HG02938 (cell line): ENCODE results near the gene RNF213.
"Not testable (repeated sequence)": the region's sequence is repeated elsewhere in the genome, so short reads cannot be mapped to it uniquely, and the experiment has no call there.

Experiments
- ATAC-seq: cut with Tn5 transposase; IDR thresholded peaks from one replicate; pipeline ENCODE4 v1.9.1; 2021; ENCODE audit warnings: mild to moderate bottlenecking, moderate library complexity; ENCODE audit not compliant: unreplicated experiment

RNF213 gene

GRCh38 chr17:80223838-80224497 lies 36.7 kb upstream of the RNF213 start:
- no peak for ATAC-seq

GRCh38 chr17:80224683-80225082 lies 36.0 kb upstream of the RNF213 start:
- ATAC-seq, result no peak

- no peak for ATAC-seq
These were observed 35.4 kb upstream of the RNF213 start for GRCh38 chr17:80225230-80225629.

GRCh38 chr17:80227156-80227555 lies 33.5 kb upstream of the RNF213 start:
- ATAC-seq, result no peak

GRCh38 chr17:80227666-80228065 lies 33.0 kb upstream of the RNF213 start:
- ATAC-seq, result no peak

GRCh38 chr17:80228477-80228876 lies 32.2 kb upstream of the RNF213 start:
- ATAC-seq, result no peak

GRCh38 chr17:80229011-80229410 lies 31.6 kb upstream of the RNF213 start:
- ATAC-seq, result no peak

- ATAC-seq, result no peak
These were observed 28.2 kb upstream of the RNF213 start for GRCh38 chr17:80232438-80232837.

- no peak for ATAC-seq
These were observed 27.4 kb upstream of the RNF213 start for GRCh38 chr17:80233202-80233601.

- no peak for ATAC-seq
These were observed 23.7 kb upstream of the RNF213 start for GRCh38 chr17:80236911-80237310.

GRCh38 chr17:80237386-80237785 lies 23.3 kb upstream of the RNF213 start:
- no peak for ATAC-seq

- ATAC-seq, result no peak
These were observed 18.1 kb upstream of the RNF213 start for GRCh38 chr17:80242505-80242904.

GRCh38 chr17:80243526-80244433 lies 16.9 kb upstream of the RNF213 start:
- ATAC-seq, result no peak

GRCh38 chr17:80244448-80244847 lies 16.2 kb upstream of the RNF213 start:
- not testable (repeated sequence) for ATAC-seq

GRCh38 chr17:80244871-80245509 lies 15.7 kb upstream of the RNF213 start:
- ATAC-seq, result no peak

GRCh38 chr17:80245566-80246265 lies 14.9 kb upstream of the RNF213 start:
- no peak for ATAC-seq

GRCh38 chr17:80246266-80246681 lies 14.4 kb upstream of the RNF213 start:
- ATAC-seq, result no peak

GRCh38 chr17:80246726-80247125 lies 13.9 kb upstream of the RNF213 start:
- ATAC-seq, result no peak

GRCh38 chr17:80247561-80247960 lies 13.1 kb upstream of the RNF213 start:
- ATAC-seq, result no peak

- ATAC-seq, result no peak
These were observed 12.4 kb upstream of the RNF213 start for GRCh38 chr17:80248001-80248893.
